Neuronal stem cell (in vitro differentiated cells): ENCODE measurements around the gene PRKCE.

Source experiments
- DNase-seq: peaks from one replicate; pipeline ENCODE4 v3.0.0-alpha.2; 2013; ENCODE audit warnings: low spot score
- H2AFZ ChIP-seq: one replicate; pipeline ENCODE4 v1.6.1; 2013; ENCODE audit warnings: mild to moderate bottlenecking, low read length, inconsistent platforms
- H2AK5ac ChIP-seq: 2 replicates; pipeline ENCODE4 v1.6.1; 2013; ENCODE audit warnings: low read depth, mild to moderate bottlenecking, inconsistent platforms, low read length, moderate library complexity, mixed read lengths
- H2BK120ac ChIP-seq: 2 replicates; pipeline ENCODE4 v1.6.1; 2013; ENCODE audit warnings: low read depth, mild to moderate bottlenecking, inconsistent platforms, low read length, moderate library complexity, mixed read lengths
- H2BK12ac ChIP-seq: one replicate; pipeline ENCODE4 v1.6.1; 2013; ENCODE audit warnings: low read length, inconsistent platforms
- H2BK15ac ChIP-seq: 2 replicates; pipeline ENCODE4 v1.6.1; 2013; ENCODE audit warnings: mild to moderate bottlenecking, low read length, inconsistent platforms, mixed read lengths
- H2BK5ac ChIP-seq: one replicate; pipeline ENCODE4 v1.6.1; 2013; ENCODE audit warnings: inconsistent platforms, mild to moderate bottlenecking, low read length, moderate library complexity
- H3K14ac ChIP-seq: one replicate; pipeline ENCODE4 v1.6.1; 2013; ENCODE audit warnings: low read length, inconsistent platforms
- H3K18ac ChIP-seq: 2 replicates; pipeline ENCODE4 v1.6.1; 2013; ENCODE audit warnings: low read length, inconsistent platforms
- H3K23ac ChIP-seq: 2 replicates; pipeline ENCODE4 v1.6.1; 2013; ENCODE audit warnings: low read depth, mild to moderate bottlenecking, mixed read lengths, low read length, inconsistent platforms; ENCODE audit not compliant: poor library complexity
- H3K27ac ChIP-seq: replicated peaks from 3 replicates; pipeline ENCODE4 v1.5.1; 2013; ENCODE audit warnings: low read length, inconsistent platforms
- H3K27me3 ChIP-seq, 3 experiments: 2 replicates each; pipeline ENCODE4 v1.6.1; 2013; ENCODE audit warnings: low read length in 3 of 3, mild to moderate bottlenecking in 2 of 3, inconsistent platforms in 1 of 3, low read depth in 1 of 3, mixed read lengths in 1 of 3, moderate library complexity in 1 of 3; ENCODE audit not compliant: control insufficient read depth in 3 of 3, insufficient read depth in 3 of 3
- H3K36me3 ChIP-seq, 2 donors: replicated peaks in 1 of 2; 2 replicates each; pipeline ENCODE4 v1.6.1; 2013; ENCODE audit warnings: low read length in 2 of 2; ENCODE audit not compliant: control insufficient read depth in 2 of 2, insufficient read depth in 2 of 2
- H3K4ac ChIP-seq: 2 replicates; pipeline ENCODE4 v1.6.1; 2013; ENCODE audit warnings: inconsistent platforms, mild to moderate bottlenecking, low read length, moderate library complexity
- H3K4me1 ChIP-seq, 2 donors: 1 replicate in 1 of 2; 2 replicates in 1 of 2; pipeline ENCODE4 v1.6.1; 2013; ENCODE audit warnings: low read length in 2 of 2, low read depth in 1 of 2; ENCODE audit not compliant: control insufficient read depth in 2 of 2, insufficient read depth in 1 of 2
- H3K4me2 ChIP-seq: one replicate; pipeline ENCODE4 v1.6.1; 2013; ENCODE audit warnings: mild to moderate bottlenecking, low read length, inconsistent platforms; ENCODE audit not compliant: insufficient read depth, poor library complexity, severe bottlenecking
- H3K4me3 ChIP-seq, 2 donors: 2 replicates each; pipeline ENCODE4 v1.5.1; 2013; ENCODE audit warnings: low read length in 2 of 2, mild to moderate bottlenecking in 2 of 2, inconsistent platforms in 1 of 2, moderate library complexity in 1 of 2
- H3K79me1 ChIP-seq: one replicate; pipeline ENCODE4 v1.6.1; 2013; ENCODE audit warnings: low read depth, mild to moderate bottlenecking, inconsistent platforms, low read length, moderate library complexity
- H3K9ac ChIP-seq: one replicate; pipeline ENCODE4 v1.6.1; 2013; ENCODE audit warnings: mild to moderate bottlenecking, low read depth, low read length, inconsistent platforms; ENCODE audit not compliant: poor library complexity
- H3K9me3 ChIP-seq, 2 donors: replicated peaks in 1 of 2; 2 replicates each; pipeline versions ENCODE3 to v1.6.1; 2013; ENCODE audit warnings: low read length in 2 of 2, mild to moderate bottlenecking in 2 of 2, inconsistent platforms in 1 of 2, low read depth in 1 of 2, mixed read lengths in 1 of 2, moderate library complexity in 1 of 2; ENCODE audit not compliant: control insufficient read depth in 2 of 2, insufficient read depth in 1 of 2
- H4K8ac ChIP-seq: one replicate; pipeline ENCODE4 v1.6.1; 2013; ENCODE audit warnings: low read depth, mild to moderate bottlenecking, inconsistent platforms, low read length, moderate library complexity
- H4K91ac ChIP-seq: one replicate; pipeline ENCODE4 v1.6.1; 2013; ENCODE audit warnings: low read length, low read depth, mild to moderate bottlenecking, inconsistent platforms; ENCODE audit not compliant: poor library complexity
- whole genome bisulfite sequencing, 2 donors: extraction: QIAGEN DNeasy Blood & Tissue Kit; methylation state at CpG; one replicate each; pipeline ENCODE4 v1.1.7; 2013; ENCODE audit warnings: missing lambda C conversion rate in 2 of 2, mixed read lengths in 1 of 2; ENCODE audit not compliant: insufficient read length in 2 of 2, insufficient replicate concordance in 1 of 2; ENCODE audit errors: extremely low coverage in 2 of 2; 5-methylcytosine and 5-hydroxymethylcytosine counted together

Gene PRKCE

DNA sequence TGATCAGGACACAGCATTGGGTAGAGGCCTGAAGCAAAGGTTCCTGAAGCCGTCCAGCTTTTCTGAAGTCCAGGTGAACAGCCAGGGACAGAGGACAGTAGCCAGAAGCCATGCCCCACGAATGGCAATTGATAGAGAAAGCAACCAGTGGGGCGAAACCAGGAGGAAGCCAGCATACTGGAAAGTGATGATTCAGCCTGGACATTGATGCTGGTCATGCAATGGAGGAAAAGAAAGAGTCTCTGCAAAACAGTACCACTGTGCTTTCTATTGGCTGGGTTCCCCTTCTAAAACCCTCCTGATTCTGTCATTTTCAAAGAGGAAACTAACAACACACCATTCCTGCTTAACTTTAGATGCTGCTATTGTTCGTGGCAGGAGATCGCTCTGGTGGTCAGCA is 424.4 kb downstream of the PRKCE start:
- no peak overlapping the region for H3K4ac ChIP-seq
- no peaks in the 10 kb centered on the region for H3K79me1 ChIP-seq
- H3K4me2 ChIP-seq, result no peak overlapping the region
- H2AFZ ChIP-seq, result no peak overlapping the region
- peaks cover 0 to 12% of the 10 kb centered on the region in 2 donors for H3K4me1 ChIP-seq
- peak overlapping the region; percentile 21 for H3K27ac ChIP-seq
- H2BK5ac ChIP-seq, result no peak overlapping the region
- no peak overlapping the region for H2BK15ac ChIP-seq
- no peak overlapping the region for H4K91ac ChIP-seq
- H3K18ac ChIP-seq, result peak overlapping the region; percentile 31
- H2BK120ac ChIP-seq, result no peak overlapping the region
- H3K9me3 ChIP-seq, result no peaks in the 10 kb centered on the region
- H2BK12ac ChIP-seq, result no peak overlapping the region
- H3K23ac ChIP-seq, result no peak overlapping the region
- no peak overlapping the region for H3K9ac ChIP-seq
- no CpG with 5 or more reads among the region's 5 CpGs for WGBS, 2 donors
- H2AK5ac ChIP-seq, result no peak overlapping the region
- no peak overlapping the region for H4K8ac ChIP-seq
- H3K14ac ChIP-seq, result no peak overlapping the region
- H3K27me3 ChIP-seq, result no peaks in the 10 kb centered on the region
- DNase-seq, result no peak
- no peak overlapping the region for H3K4me3 ChIP-seq
- no peaks in the 10 kb centered on the region for H3K36me3 ChIP-seq

GRCh38 chr2:46076251-46076650 is 424.8 kb downstream of the PRKCE start:
- Histone ChIP-seq H2AFZ (no peak overlapping the region), H3K18ac (no peak overlapping the region), H2BK120ac (no peak overlapping the region), H3K23ac (no peak overlapping the region), H3K4me3 (no peak overlapping the region), H3K4me1 (peaks cover 0 to 12% of the 10 kb centered on the region in 2 donors), H2BK15ac (no peak overlapping the region), H3K4me2 (no peak overlapping the region), H3K27ac (no peak overlapping the region), H3K9ac (no peak overlapping the region), H3K4ac (no peak overlapping the region), H3K14ac (no peak overlapping the region), H3K9me3 (no peaks in the 10 kb centered on the region), H3K79me1 (no peaks in the 10 kb centered on the region), H4K91ac (no peak overlapping the region), H2BK12ac (no peak overlapping the region), H3K36me3 (no peaks in the 10 kb centered on the region), H2BK5ac (no peak overlapping the region), H3K27me3 (no peaks in the 10 kb centered on the region), H2AK5ac (no peak overlapping the region), H4K8ac (no peak overlapping the region)
- DNase-seq, result no peak
- no CpG with 5 or more reads among the region's 4 CpGs for WGBS, 2 donors

- Histone ChIP-seq H2BK15ac (no peak overlapping the region), H4K91ac (no peak overlapping the region), H2BK120ac (no peak overlapping the region), H2AK5ac (no peak overlapping the region), H3K9me3 (no peaks in the 10 kb centered on the region), H3K4ac (no peak overlapping the region), H3K4me3 (no peak overlapping the region), H2AFZ (no peak overlapping the region), H3K79me1 (no peaks in the 10 kb centered on the region), H3K14ac (no peak overlapping the region), H3K27me3 (no peaks in the 10 kb centered on the region), H3K27ac (no peak overlapping the region), H3K36me3 (no peaks in the 10 kb centered on the region), H2BK12ac (no peak overlapping the region), H3K4me1 (peaks cover 0 to 9% of the 10 kb centered on the region in 2 donors), H3K4me2 (no peak overlapping the region), H3K23ac (no peak overlapping the region), H2BK5ac (no peak overlapping the region), H4K8ac (no peak overlapping the region), H3K18ac (no peak overlapping the region), H3K9ac (no peak overlapping the region)
- no peak for DNase-seq
- WGBS, 2 donors, result no CpG with 5 or more reads among the region's 7 CpGs
Observed at GRCh38 chr2:46076875-46077274, 425.4 kb downstream of the PRKCE start.

GRCh38 chr2:46077522-46078107 is 426.1 kb downstream of the PRKCE start:
- no peaks in the 10 kb centered on the region for H3K79me1 ChIP-seq
- no peak overlapping the region for H3K27ac ChIP-seq
- H2BK12ac ChIP-seq, result no peak overlapping the region
- H2AK5ac ChIP-seq, result no peak overlapping the region
- H4K91ac ChIP-seq, result no peak overlapping the region
- no peak overlapping the region for H3K14ac ChIP-seq
- H3K18ac ChIP-seq, result no peak overlapping the region
- no peak overlapping the region for H3K4ac ChIP-seq
- H2BK15ac ChIP-seq, result no peak overlapping the region
- H3K9ac ChIP-seq, result no peak overlapping the region
- H3K4me1 ChIP-seq, result peaks cover 0 to 9% of the 10 kb centered on the region in 2 donors
- no peak overlapping the region for H2BK120ac ChIP-seq
- H4K8ac ChIP-seq, result no peak overlapping the region
- no peaks in the 10 kb centered on the region for H3K36me3 ChIP-seq
- no peak overlapping the region for H3K4me3 ChIP-seq
- H2BK5ac ChIP-seq, result no peak overlapping the region
- no peak overlapping the region for H3K4me2 ChIP-seq
- H3K27me3 ChIP-seq, result no peaks in the 10 kb centered on the region
- no peak overlapping the region for H3K23ac ChIP-seq
- H2AFZ ChIP-seq, result no peak overlapping the region
- no peaks in the 10 kb centered on the region for H3K9me3 ChIP-seq
- DNase-seq, result no peak
